ENCODE measurements around the gene TRIM15. TPM values are rescaled to one million over a fixed set of nuclear protein-coding genes. Genes with fewer than 3 reads are reported as not detected.

Gene TRIM15
- total and polyA plus RNA-seq, 2 donors (not counting 3 experiments of a cell fraction or from before 2014, with no cell fraction given), result not detected

DNA sequence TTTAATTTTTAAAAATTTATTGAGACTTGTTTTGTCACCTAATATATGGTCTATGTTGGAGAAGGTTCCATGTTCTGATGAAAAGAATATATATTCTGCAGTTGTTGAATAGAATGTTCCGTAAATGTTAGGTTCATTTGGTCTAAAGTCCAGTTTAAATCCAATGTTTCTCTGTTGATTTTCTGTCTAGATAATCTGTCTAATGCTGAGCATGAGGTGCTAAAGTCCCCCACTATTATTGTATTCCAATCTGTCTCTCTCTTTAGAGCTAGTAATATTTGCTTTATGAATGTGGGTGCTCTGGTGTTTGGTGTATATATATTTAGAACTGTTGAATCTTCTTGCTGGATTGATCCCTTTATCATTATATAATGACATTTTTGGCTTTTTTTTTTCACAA is 15.5 kb downstream of the TRIM15 start:
- peaks cover 12 to 35% of the 10 kb centered on the region in 2 experiments for H3K27me3 ChIP-seq (ENCODE audit: control insufficient read depth in 2 of 2, insufficient read depth in 2 of 2, low read length in 2 of 2)
- no peaks in the 10 kb centered on the region for H3K36me3 ChIP-seq (ENCODE audit: control insufficient read depth in 2 of 2, extremely low read depth in 1 of 2, insufficient read depth in 2 of 2, low read length in 2 of 2)
- no TSS peak for BruUV-seq (replicated peaks)
- ChIA-PET CTCF (no interaction called here), POLR2A (no interaction called here)
- TF ChIP-seq FOS (IDR thresholded peaks at IDR 0.05; ENCODE audit: borderline replicate concordance, insufficient read depth, low read length) (no peak), CTCF (IDR thresholded peaks at IDR 0.05; ENCODE audit: extremely low read depth in 1 of 2, insufficient read depth in 1 of 2, low read depth in 1 of 2, low read length in 2 of 2) (no peak), MYC (IDR thresholded peaks at IDR 0.05; ENCODE audit: low read depth, low read length) (no peak), EZH2 (IDR thresholded peaks at IDR 0.05; ENCODE audit: borderline replicate concordance, low read depth, low read length, severe bottlenecking) (no peak), POLR2A (IDR thresholded peaks at IDR 0.05; ENCODE audit: low read depth, low read length) (no peak), POLR2AphosphoS5 (IDR thresholded peaks at IDR 0.05; ENCODE audit: insufficient read depth, low read depth, low read length) (no peak), GATA2 (IDR thresholded peaks at IDR 0.05; ENCODE audit: insufficient read depth, insufficient read length, low read depth, low read length) (no peak), JUN (IDR thresholded peaks at IDR 0.05; ENCODE audit: borderline replicate concordance, insufficient read depth, insufficient read length, low read depth) (no peak), MAX (IDR thresholded peaks at IDR 0.05; ENCODE audit: insufficient read depth, insufficient read length) (no peak)
- no peak overlapping the region for H2AFZ ChIP-seq (ENCODE audit: low read depth, low read length)
- H3K9ac ChIP-seq (replicated peaks; ENCODE audit: extremely low read depth, insufficient read depth, low read length), result no peak overlapping the region
- H3K4me3 ChIP-seq (replicated peaks in 1 of 3; ENCODE audit: insufficient read depth in 1 of 3, low read depth in 1 of 3, low read length in 3 of 3), result no peak overlapping the region
- no peaks in the 10 kb centered on the region for H3K4me1 ChIP-seq (ENCODE audit: control insufficient read depth, extremely low read depth, insufficient read depth, low read length)
- no peaks in the 10 kb centered on the region for H3K9me3 ChIP-seq (replicated peaks; ENCODE audit: control insufficient read depth, insufficient read depth, low read length)
- dilution Hi-C loops (cut with MboI; ENCODE audit: extremely low pct_ligation_motif_present, low sequenced_read_pairs), result no loop called here
- FAIRE-seq (no peak), DNase-seq (ENCODE audit: low read depth, low spot score) (no peak)
- H4K20me1 ChIP-seq (replicated peaks; ENCODE audit: control insufficient read depth, extremely low read depth, insufficient read depth, low read length), result no peaks in the 10 kb centered on the region
- no peak overlapping the region for H3K4me2 ChIP-seq (ENCODE audit: insufficient read depth, low read length)
- H3K9me1 ChIP-seq (replicated peaks; ENCODE audit: control insufficient read depth, extremely low read depth, insufficient read depth, low read length), result no peaks in the 10 kb centered on the region
- intact Hi-C loops (cut with micrococcal nuclease), result loop anchor here (10.0 kb wide), 1 partner anchor 154 kb away; no protein-coding TSS in a partner anchor
- H3K27ac ChIP-seq (ENCODE audit: insufficient read depth, low read depth, low read length), result no peak overlapping the region
- H3K79me2 ChIP-seq (ENCODE audit: control insufficient read depth, insufficient read depth, low read length), result no peaks in the 10 kb centered on the region

All from endothelial cell of umbilical vein (primary cell).